Stimulated activated CD8-positive, alpha-beta memory T cell treated with anti-CD3 and anti-CD28 coated beads, Interleukin-15, amount 100 ng/mL, for 48 hours (primary cell): ENCODE results near the gene ADAMTSL2.

Experiments used
- DNase-seq, 2 donors: peaks; one replicate each; pipeline ENCODE4 v3.0.0-alpha.2; 2020; ENCODE audit warnings: low read depth in 2 of 2

The ADAMTSL2 gene

DNA sequence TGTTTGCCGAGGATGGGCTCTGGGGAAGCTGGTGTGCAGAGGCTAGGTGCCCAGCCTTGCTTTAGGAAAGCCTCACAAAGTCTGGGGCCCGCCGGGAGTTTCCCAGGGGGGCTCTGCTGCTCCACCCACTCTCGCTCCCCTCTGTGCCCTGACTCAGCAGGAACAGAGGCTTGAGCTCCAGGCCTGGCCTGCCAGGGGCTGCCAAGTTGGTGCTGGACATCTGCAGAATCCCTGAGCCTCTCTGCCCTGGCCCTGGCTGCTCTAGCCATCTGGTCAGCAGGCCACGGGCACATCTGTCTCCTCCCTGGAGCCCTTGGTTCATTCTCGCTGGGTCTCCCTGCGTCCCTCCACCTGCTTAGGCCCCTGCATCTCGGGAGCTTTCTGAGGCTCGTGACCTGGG, 647 bp upstream of the ADAMTSL2 start:
- no peak for DNase-seq

DNA sequence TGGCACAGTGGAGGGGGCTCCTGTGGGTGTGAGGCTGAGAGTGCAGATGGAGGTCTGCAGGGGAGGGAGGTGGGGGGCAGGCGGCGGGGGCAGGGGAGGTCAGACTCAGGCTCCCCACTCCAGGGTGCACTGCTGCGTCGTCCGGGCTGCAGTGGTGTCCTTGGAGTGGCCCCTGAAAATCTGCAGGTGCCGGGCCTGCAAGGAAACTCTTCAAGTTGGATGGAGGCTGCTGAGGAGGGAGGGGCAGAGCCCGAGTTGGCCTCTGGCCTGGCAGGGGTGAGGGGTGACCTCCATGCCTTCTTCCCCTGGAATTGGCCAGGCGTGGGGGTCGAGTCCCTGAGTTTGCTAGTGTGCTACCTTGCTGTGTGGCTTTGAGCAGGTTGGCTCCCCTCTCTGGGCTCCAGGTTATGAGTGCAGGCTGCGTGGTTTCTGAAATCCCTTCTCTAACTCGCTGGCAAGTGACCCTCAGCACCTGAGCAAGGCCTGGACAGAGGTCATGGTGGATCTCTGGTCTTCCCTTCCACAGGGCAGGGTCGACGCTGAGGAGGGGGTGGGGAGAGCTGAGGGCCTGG, 888 bp downstream of the ADAMTSL2 start:
- no peak for DNase-seq

DNA sequence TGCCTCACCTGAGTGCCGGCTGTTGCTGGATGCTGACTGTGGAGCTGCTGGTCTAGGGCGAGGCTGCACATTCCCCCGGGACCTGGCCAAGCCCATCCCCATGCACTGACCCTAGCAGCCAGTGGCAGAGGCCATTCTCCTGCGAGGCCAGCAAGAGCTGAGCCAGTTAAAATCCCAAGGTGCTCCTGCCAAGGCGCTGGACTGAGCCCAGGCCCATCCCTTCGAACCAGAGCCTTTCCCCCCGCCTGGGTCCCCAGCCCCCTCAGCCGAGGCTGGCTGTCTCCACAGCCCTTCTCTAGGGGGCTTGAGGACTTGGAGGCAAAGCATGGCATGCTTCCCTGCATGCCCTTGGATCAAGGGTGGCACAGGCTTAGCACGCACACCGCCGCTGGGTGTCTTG, 1.6 kb downstream of the ADAMTSL2 start:
- no peak for DNase-seq

DNA sequence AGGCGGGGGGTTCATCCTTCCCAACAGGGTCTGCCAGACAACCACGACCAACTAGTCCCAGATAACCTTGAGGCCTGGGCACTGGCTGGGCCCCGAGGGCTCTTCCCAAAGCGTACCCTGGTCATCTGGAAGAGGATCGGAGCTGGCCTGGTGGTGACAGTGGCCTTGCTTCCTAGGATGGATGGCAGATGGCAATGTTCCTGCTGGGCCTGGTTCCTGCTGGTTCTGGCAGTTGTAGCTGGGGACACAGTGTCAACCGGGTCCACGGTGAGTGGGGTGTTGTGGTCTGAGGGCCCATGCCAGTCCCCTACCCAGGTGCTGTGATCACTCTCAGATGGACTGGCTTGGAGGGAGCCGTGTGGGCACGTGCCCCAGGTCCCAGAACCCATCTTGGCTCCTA, 2.0 kb downstream of the ADAMTSL2 start:
- DNase-seq = no peak

DNA sequence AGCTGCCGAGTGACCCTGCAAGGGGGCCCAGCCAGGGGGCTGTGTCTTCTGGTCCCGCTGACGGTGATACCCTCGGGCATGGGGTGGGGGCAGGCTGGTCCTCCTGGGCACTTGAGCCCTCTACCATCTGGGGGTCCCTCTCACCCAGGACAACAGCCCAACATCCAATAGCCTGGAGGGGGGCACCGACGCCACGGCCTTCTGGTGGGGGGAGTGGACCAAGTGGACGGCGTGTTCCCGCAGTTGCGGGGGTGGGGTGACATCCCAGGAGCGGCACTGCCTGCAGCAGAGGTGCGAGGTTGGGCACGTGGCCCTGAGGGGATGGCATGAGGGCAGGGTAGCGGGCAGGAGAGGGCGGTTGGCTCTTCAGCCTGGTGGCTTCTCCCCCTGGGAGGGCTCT, 2.8 kb downstream of the ADAMTSL2 start:
- no peak for DNase-seq

DNA sequence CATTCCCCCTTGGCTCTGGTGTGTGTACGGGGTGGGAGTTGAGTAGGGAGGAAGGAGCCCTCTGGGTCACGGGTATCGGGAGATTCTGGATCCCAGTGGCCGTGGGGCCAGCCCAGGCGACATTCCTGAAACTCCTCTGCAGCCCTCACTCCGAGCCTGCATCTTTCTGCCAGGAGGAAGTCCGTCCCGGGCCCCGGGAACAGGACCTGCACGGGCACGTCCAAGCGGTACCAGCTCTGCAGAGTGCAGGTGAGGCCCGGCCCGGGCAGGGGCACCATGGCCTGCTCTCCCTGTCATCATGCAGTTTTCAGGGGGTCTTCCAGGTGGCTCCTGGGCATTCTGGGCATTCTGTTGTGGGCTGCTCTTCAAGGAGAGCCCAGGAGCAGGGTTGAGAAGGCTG, 3.7 kb downstream of the ADAMTSL2 start:
- DNase-seq = no peak

DNA sequence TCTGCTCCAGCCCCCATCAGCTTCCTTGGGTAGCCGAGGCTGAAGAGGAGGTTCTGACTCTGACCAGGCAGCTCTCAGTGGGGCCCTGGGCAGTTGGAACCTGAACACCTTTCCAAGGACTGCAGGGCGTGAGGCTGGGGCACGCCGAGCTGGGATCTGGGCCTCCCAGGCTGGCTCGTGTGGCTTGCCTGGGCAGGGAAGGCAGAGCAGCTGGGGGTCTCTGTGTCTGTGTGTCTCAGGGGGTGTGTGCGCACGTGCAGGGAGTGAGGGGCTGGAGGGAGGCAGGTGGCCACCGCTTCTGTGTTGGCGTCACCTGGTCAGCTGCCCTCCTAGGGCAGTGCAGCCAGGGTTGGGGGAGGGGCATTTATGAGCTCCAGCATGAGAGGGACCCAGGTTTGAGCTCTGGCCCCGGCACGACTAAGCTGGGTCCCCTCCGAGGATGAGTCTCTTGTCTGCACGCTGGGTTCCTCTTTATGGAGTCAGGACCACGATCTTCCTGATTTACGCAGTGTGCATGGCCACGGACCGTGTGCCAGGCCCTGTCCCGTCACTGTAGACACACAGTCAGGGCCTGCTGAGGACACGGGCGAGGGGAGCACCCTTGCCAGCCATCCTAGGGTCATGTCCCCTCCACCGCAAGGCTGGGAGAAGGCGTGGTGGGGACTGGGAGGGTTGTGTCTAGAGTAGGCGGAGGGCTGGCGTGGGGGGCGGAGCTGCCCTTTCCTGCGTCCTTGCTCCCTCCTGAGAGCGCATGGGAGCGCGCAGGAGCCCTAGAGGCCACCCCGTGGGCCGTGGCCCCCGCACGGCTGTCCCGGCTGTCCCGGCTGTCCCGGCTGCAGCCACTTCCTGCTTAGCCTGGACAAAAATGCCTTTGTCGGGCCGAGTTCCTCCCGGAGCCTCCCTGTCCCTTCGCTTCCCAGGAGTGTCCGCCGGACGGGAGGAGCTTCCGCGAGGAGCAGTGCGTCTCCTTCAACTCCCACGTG, 4.6 kb downstream of the ADAMTSL2 start:
- no peak for DNase-seq

DNA sequence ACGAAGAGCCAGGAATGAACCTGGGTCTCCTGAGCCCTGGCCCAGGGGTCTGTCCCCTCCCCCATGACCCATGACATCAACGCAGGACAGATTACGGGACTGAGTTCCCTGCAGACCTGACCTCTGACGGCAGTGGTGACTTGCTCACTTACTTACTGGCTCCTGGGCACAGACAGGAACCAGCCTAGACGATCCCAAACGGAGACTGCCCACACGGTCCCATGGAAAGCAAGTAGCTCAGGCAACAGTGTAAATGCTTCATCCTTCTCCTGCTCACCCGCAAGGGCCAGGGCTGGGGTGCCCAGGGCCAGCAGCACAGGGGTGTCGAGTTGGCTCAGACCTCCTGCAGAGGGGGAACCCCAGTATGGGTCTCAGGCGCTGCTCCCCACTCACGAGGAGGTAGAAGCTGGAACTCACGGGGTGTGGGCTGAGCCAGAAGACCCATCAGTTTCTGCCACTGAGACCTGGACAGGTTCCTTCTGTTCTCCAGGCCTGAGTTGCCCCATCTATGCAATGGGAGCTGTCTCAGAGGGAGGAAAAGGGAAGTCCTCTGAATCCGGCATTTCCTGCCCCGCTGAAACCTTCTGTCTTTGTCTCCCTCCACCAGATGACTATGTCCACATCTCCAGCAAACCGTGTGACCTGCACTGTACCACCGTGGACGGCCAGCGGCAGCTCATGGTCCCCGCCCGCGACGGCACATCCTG, 5.6 kb downstream of the ADAMTSL2 start:
- DNase-seq = no peak

DNA sequence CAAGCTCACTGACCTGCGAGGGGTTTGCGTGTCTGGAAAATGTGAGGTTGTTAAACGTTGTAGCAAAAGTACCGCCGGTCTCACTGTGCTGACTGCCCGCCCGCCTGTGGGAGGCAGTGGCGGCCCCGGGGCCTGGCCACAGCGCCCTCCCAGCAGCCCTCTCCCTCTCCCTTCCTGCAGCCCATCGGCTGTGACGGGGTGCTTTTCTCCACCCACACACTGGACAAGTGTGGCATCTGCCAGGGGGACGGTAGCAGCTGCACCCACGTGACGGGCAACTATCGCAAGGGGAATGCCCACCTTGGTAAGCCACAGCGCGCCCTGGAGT, 6.2 kb downstream of the ADAMTSL2 start:
- DNase-seq = no peak

DNA sequence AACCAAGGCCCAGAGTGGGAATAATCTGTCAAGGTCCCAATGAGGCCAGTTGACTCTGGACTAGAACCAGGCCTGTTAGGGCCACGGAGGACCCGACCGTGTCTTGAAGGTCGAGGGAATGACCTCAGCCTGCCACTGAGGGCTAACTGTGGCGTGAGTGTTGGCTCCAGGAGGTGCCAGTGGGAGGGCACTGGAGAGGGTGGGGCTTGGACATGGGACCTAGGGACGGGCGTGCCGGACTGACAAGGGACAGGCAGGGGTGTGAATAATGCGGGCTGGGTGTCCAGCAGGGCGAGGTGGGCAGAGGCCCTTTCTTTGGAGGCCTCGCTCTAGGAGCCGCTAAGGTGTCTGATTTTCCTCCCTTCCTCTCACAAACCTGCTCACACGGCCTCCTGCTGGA, 7.5 kb downstream of the ADAMTSL2 start:
- no peak for DNase-seq

DNA sequence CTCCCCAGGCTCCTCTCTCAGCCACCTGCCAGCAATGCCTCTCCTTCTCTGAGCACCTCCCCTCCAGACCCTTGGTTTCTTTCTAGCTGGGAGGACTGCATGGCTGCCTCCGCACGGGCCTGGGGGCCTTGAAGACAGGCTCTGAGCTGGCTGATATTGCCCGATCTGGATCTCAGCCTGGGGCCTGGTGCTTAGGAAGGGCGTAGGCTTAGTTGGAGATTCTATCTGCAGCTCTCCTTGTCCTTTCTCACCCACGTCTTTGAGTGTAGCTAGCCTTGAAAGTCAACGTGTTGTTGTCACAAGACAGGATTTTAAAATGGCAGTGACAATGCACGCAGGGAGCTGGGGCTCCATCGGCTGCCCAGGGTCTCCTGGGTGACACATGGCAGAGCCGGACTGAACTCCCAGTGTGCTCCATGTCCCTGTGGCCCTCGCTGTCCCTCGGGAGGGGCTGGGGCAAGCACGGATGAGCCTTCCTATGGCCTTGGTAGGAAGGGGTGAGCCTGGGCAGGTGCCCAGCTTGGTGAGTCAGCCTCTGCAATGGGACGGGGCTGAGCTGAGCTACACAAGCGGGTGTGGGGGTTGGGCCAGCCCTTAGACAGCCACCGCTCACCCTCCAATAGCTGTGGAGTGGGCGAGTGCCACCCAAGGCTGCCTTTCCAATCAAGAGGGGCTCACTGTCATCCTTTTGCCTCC, 9.4 kb downstream of the ADAMTSL2 start:
- DNase-seq = no peak

DNA sequence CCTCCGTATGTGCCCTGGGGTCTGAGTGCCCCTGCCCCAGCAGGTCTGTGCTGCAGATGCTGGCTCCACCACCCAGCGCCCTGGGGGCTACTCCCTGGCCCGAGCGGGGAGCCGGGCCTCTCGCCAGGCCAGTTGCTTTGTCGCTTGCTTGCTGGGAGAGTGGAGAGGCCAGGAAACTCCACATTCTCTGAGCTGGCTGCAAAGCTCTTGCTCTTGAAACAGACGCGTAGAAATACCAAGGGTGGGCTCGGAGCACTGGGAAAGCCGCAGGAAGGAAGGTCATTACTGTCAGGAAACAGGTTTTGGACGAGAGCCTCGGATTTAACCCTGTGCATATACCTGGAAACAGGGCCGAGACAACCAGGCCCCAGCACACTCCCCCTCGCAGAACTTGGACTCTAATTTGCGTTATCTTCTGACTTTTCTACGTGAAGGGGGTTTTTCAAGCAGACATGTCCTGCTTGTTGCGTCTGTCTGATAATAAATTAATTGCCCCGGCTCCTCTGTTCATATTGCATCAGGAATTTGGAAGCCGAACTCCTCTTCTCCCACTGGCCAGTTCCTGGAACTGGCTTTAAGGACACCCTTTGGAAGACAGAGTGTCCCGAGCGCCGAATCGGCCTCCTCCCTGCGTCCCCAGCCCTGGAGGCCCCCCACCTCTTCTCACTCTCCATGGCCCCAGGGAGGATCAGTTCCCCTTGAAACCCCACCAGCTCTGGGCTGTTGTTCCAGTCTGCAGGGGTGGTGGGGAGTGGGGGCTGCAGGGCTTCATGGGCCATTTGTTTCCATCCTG, 11.2 kb downstream of the ADAMTSL2 start:
- DNase-seq = no peak

DNA sequence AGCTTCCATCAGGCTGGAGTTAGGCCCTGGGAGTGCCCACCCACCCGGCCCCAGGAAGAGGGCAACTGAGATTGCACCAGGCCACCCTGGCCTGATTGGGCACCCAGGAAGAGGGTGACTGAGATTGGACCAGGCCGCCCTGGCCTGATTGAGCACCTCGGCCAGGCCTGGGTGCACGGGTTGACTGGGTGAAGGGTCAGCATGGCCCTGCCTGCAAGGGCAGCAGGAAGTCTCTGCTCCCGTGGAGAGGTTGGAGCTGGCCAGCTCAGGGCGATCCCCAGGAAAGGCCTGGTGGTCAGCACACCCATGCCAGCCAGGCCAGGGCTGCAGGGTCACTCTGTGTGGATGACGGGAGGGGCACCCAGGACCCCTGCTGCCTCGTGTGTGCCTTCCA, 11.8 kb downstream of the ADAMTSL2 start:
- DNase-seq = no peak

DNA sequence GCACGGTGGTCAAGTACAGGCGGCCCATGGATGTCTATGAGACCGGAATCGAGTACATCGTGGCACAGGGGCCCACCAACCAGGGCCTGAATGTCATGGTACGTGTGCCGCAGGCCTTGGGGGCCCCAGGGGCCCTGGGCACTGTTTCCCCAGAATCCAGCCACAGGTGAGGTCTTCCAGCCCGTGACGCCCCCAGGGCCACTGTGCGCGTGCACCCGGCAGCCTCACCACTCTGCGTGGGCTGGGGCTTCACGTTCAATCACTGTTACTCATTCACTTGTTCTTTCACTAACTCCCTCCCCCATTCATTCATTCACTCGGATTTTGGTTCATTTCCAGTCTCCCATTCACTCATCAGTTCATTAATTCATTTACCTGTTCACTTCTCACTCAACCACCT, 12.6 kb downstream of the ADAMTSL2 start:
- no peak for DNase-seq

DNA sequence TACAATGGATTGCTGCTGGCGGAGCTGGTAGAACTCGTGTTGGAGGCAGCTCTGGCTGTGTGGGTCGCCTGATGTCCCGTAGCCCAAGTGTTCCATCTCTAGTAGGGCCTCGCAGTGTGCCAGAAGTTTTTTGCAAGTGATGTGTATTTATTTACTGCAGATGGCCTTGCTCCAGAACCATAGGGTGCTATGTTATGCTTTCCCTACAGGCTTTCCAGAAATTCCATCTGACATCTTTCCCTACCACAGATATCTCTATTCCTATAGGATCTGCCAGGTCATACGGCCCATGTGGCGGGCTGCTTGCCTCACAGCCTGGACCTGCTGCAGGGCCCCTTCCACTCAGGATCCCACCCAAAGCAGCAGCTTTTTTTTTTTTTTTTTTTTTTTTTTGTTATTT, 16.9 kb downstream of the ADAMTSL2 start:
- no peak for DNase-seq

DNA sequence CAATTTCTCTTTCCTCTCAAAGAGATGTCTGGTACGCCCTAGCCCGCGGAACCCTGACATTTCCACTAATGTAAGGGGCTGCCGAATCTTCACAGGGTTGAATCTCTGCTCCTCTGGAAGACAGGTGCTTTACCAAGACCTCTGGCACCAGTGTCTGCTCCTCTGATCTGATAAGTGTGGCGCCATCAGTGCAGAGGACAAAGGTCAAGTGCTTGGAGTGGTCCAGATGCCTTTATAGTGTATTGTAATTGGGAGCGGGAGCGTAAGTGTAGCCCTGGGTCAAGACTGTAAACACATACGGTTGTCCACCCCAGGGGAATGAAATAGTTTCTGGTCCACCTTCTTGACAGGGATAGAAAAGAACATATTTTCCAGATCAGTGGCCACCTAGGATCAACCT, 17.7 kb downstream of the ADAMTSL2 start:
- no peak for DNase-seq

DNA sequence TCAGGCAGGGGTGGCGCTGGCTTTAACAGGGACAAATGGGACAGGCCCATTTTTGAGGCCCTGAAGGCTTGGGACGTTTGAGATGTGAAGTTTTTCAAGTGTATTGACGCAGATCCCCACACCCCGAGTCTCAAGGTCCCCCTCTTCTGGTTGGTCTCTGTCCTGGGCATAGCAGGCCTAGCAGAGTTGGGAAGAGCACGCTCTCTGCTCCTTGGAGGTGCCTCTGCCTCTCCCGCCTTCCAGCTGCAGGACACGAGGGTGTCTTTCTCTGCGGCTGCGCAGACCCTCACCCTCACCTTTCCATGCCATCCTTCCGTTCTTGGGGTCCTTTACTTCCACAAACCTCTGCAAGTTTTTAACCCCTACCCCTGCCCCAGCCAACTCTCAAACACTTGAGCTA, 18.6 kb downstream of the ADAMTSL2 start:
- DNase-seq = no peak

DNA sequence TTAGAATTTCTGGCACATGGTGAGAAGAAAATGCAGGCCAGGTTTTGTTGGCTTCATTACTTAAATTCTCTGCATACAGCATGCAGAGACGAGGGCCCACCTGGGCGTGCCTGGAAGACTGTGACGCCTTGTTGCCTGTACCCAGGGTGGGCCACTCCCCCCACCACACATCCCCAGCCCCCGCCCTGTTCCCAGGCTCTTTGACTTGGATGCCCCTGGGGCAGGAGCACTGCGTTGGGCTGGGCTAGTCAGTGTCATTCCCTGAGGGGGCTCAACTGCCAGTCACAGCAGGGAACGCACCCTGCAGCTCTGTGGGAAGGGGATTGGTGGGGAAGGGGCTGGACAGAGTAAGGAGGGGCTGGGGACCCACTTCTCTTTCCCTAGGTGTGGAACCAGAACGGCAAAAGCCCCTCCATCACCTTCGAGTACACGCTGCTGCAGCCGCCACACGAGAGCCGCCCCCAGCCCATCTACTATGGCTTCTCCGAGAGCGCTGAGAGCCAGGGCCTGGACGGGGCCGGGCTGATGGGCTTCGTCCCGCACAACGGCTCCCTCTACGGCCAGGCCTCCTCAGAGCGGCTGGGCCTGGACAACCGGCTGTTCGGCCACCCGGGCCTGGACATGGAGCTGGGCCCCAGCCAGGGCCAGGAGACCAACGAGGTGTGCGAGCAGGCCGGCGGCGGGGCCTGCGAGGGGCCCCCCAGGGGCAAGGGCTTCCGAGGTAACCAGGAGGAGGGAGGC, 19.6 kb downstream of the ADAMTSL2 start:
- no peak for DNase-seq

DNA sequence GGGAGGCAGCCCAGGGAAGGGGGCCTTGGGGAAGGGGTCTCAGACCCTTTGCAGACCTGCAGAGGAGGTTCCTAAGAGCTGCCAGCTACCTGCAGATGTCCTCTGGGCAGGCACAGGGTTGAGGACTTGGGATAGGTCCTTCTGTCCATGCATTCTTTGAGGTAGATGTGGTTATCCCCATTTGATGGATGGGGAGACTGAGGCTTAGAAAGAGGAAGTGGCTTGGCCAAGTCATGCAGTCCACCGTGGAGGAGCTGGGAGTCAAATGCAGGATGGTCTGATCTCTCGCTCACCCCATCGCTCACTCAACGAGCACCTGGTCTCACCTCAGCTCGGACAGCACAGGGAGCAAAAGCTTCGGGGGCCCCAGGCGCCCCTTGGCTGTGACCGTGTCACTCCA, 20.2 kb downstream of the ADAMTSL2 start:
- DNase-seq = no peak

DNA sequence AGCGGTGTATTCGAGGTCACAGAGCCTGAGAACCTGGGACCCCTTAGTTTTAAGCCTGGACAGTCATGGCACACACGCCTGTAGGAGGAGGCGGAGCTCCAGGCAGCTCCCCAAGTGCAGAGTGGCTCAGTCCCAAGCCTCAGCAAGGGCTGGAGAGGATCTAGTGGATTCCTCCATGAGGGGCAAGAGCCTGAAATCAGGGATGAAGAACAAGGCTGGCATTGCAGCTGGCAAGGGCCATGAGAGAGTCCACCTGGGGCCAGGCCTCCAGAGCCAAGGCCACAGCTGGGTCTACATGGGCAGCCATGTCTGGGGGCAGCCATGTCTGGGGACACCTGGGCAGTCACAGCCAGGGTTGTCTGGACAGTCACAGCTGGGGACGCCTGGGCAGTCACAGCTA, 21.9 kb downstream of the ADAMTSL2 start:
- DNase-seq = no peak

DNA sequence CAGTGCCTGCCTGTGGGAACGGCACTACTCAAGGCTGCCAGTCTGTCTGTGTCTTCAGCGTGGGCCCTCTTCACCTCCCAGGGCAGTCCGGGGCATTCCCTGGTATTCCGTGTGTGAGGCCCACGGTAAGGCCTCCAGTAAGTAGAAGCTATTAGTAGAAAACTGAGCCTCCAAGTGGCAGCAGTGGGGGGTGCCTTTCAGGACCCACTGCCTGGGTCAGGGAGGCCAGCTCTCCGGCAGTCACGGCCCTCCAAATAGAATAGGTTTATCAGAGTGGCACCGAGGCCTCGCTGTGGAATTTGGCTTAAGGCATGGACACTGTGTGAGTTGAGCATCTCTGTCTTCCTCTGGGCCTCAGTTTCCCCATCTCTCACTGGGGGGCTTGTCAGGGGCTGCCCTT, 23.1 kb downstream of the ADAMTSL2 start:
- no peak for DNase-seq
